COLO829 (cell line): ENCODE data around the gene DDX52.
"Not testable (repeated sequence)": the region's sequence is repeated elsewhere in the genome, so short reads cannot be mapped to it uniquely, and the experiment has no call there.

ENCODE experiments used
- DNase-seq: peaks from one replicate; pipeline ENCODE4 v3.0.0; 2012; ENCODE audit warnings: low spot score

DDX52 gene

GRCh38 chr17:37651849-37652248 is 8.6 kb upstream of the DDX52 start:
- DNase-seq, result no peak

- DNase-seq, result peak; percentile 59
Observed at GRCh38 chr17:37650419-37651003, 7.3 kb upstream of the DDX52 start.

- no peak for DNase-seq
Observed at GRCh38 chr17:37648555-37648954, 5.3 kb upstream of the DDX52 start.

- DNase-seq, result no peak
Observed at GRCh38 chr17:37647856-37648255, 4.6 kb upstream of the DDX52 start.

GRCh38 chr17:37643869-37644268 is 623 bp upstream of the DDX52 start:
- no peak for DNase-seq

GRCh38 chr17:37642681-37643080 is 565 bp downstream of the DDX52 start:
- DNase-seq, result no peak

GRCh38 chr17:37640015-37640414 is 3.2 kb downstream of the DDX52 start:
- DNase-seq, result no peak

GRCh38 chr17:37637956-37638355 is 5.3 kb downstream of the DDX52 start:
- no peak for DNase-seq

- DNase-seq, result not testable (repeated sequence)
Observed at GRCh38 chr17:37616430-37616829, 26.8 kb downstream of the DDX52 start.

- no peak for DNase-seq
Observed at GRCh38 chr17:37614823-37615222, 28.4 kb downstream of the DDX52 start.

- DNase-seq, result no peak
Observed at GRCh38 chr17:37614391-37614790, 28.9 kb downstream of the DDX52 start.

GRCh38 chr17:37610971-37611370 is 32.3 kb downstream of the DDX52 start:
- no peak for DNase-seq

GRCh38 chr17:37610041-37610420 is 33.2 kb downstream of the DDX52 start:
- DNase-seq, result not testable (repeated sequence)

GRCh38 chr17:37609170-37610040 is 33.8 kb downstream of the DDX52 start, which contains the start of gene SYNRG:
Gene SYNRG (minus strand): TSS chr17:37609418. CDS start chr17:37609355, 63 bp downstream.
- DNase-seq, result peak; percentile 97

GRCh38 chr17:37608351-37609169 is 34.7 kb downstream of the DDX52 start:
- no peak for DNase-seq

GRCh38 chr17:37607637-37608331 is 35.5 kb downstream of the DDX52 start:
- no peak for DNase-seq

GRCh38 chr17:37605813-37606505 is 37.3 kb downstream of the DDX52 start:
- no peak for DNase-seq

- no peak for DNase-seq
Observed at GRCh38 chr17:37605081-37605480, 38.2 kb downstream of the DDX52 start.

GRCh38 chr17:37604556-37604955 is 38.7 kb downstream of the DDX52 start:
- DNase-seq, result no peak

GRCh38 chr17:37598145-37598544 is 45.1 kb downstream of the DDX52 start:
- DNase-seq, result no peak

GRCh38 chr17:37592291-37592690 is 51.0 kb downstream of the DDX52 start:
- DNase-seq, result no peak
